Activated CD8-positive, alpha-beta memory T cell treated with anti-CD3 and anti-CD28 coated beads, Interleukin-2, amount 50 U/mL, for 24 hours (primary cell): ENCODE results near the gene DDX1.
"Not testable (repeated sequence)": the region's sequence is repeated elsewhere in the genome, so short reads cannot be mapped to it uniquely, and the experiment has no call there.

ENCODE experiments used
- DNase-seq: peaks from one replicate; pipeline ENCODE4 v3.0.0-alpha.2; 2020; ENCODE audit errors: extremely low read depth

The DDX1 gene

GRCh38 chr2:15616850-15617777 is 25.4 kb downstream of the DDX1 start:
- no peak for DNase-seq

GRCh38 chr2:15617778-15618448 is 26.2 kb downstream of the DDX1 start:
- no peak for DNase-seq

- no peak for DNase-seq
Observed at GRCh38 chr2:15618449-15618855, 26.8 kb downstream of the DDX1 start.

- DNase-seq = no peak
Observed at GRCh38 chr2:15619076-15619475, 27.4 kb downstream of the DDX1 start.

GRCh38 chr2:15619510-15619909 is 27.8 kb downstream of the DDX1 start:
- no peak for DNase-seq

GRCh38 chr2:15619938-15620337 is 28.3 kb downstream of the DDX1 start:
- DNase-seq = no peak

GRCh38 chr2:15620340-15620739 is 28.7 kb downstream of the DDX1 start:
- DNase-seq = no peak

- DNase-seq = no peak
Observed at GRCh38 chr2:15620857-15621471, 29.3 kb downstream of the DDX1 start.

- not testable (repeated sequence) for DNase-seq
Observed at GRCh38 chr2:15621472-15621870, 29.8 kb downstream of the DDX1 start.

- DNase-seq = no peak
Observed at GRCh38 chr2:15622214-15622613, 30.5 kb downstream of the DDX1 start.

GRCh38 chr2:15622614-15623480 is 31.2 kb downstream of the DDX1 start:
- DNase-seq = no peak

GRCh38 chr2:15623481-15623796 is 31.8 kb downstream of the DDX1 start:
- DNase-seq = no peak

- DNase-seq = no peak
Observed at GRCh38 chr2:15623898-15624541, 32.4 kb downstream of the DDX1 start.

GRCh38 chr2:15624903-15625302 is 33.2 kb downstream of the DDX1 start:
- no peak for DNase-seq

- DNase-seq = no peak
Observed at GRCh38 chr2:15625344-15626036, 33.8 kb downstream of the DDX1 start.

- no peak for DNase-seq
Observed at GRCh38 chr2:15626126-15626525, 34.5 kb downstream of the DDX1 start.

- DNase-seq = no peak
Observed at GRCh38 chr2:15626967-15627366, 35.3 kb downstream of the DDX1 start.

GRCh38 chr2:15627817-15628684 is 36.4 kb downstream of the DDX1 start:
- no peak for DNase-seq
